GM12878 (cell line): ENCODE results near the gene ANKFY1. TPM values are rescaled to one million over a fixed set of nuclear protein-coding genes. Genes with fewer than 3 reads are reported as not detected.
A peak's percentile ranks its signal among the peaks of the same experiment; 100 is the strongest.

ENCODE experiments used
- BACH1 ChIP-seq: fragments of 450-650 bp; IDR thresholded peaks from 2 replicates; pipeline ENCODE4 v1.6.1; 2017; ENCODE audit warnings: mild to moderate bottlenecking, borderline replicate concordance
- BCLAF1 ChIP-seq: fragments of 450-650 bp; IDR thresholded peaks from 2 replicates; pipeline ENCODE4 v1.6.1; 2017; ENCODE audit warnings: antibody characterized with exemption, mild to moderate bottlenecking, moderate library complexity
- BHLHE40 ChIP-seq, 2 experiments: fragments of 450-650 bp in 1 of 2; IDR thresholded peaks; 2 replicates each; pipeline ENCODE4 v1.6.1; 2011 to 2017; ENCODE audit warnings: low read depth in 2 of 2, borderline replicate concordance in 1 of 2, improper control_type of control experiment in 1 of 2, low read length in 1 of 2, mild to moderate bottlenecking in 1 of 2
- EZH2 ChIP-seq: IDR thresholded peaks from 2 replicates; pipeline ENCODE4 v1.6.1; 2012; ENCODE audit warnings: low read depth, mild to moderate bottlenecking, control low read depth, inconsistent platforms, low read length, borderline replicate concordance; ENCODE audit not compliant: control insufficient read depth
- HDGF ChIP-seq: fragments of 450-650 bp; IDR thresholded peaks from 2 replicates; pipeline ENCODE4 v1.6.1; 2016; ENCODE audit warnings: antibody characterized with exemption
- IRF5 ChIP-seq: fragments of 450-650 bp; IDR thresholded peaks from 2 replicates; pipeline ENCODE4 v1.6.1; 2017; ENCODE audit warnings: borderline replicate concordance
- JUNB ChIP-seq: IDR thresholded peaks from 2 replicates; pipeline ENCODE4 v1.6.1; 2016; ENCODE audit warnings: antibody characterized with exemption, mild to moderate bottlenecking
- MLLT1 ChIP-seq: fragments of 450-650 bp; IDR thresholded peaks from 2 replicates; pipeline ENCODE4 v1.6.1; 2016; ENCODE audit warnings: mild to moderate bottlenecking
- MTA3 ChIP-seq: IDR thresholded peaks from 2 replicates; pipeline ENCODE4 v1.6.1; 2012; ENCODE audit warnings: low read length, inconsistent platforms, borderline replicate concordance
- NR2C1 ChIP-seq: fragments of 450-650 bp; IDR thresholded peaks from 2 replicates; pipeline ENCODE4 v1.6.1; 2017; ENCODE audit warnings: antibody characterized with exemption, mild to moderate bottlenecking, moderate library complexity
- POU2F2 ChIP-seq: IDR thresholded peaks from 3 replicates; pipeline ENCODE4 v1.6.1; 2011; ENCODE audit warnings: low read depth, mild to moderate bottlenecking, low read length, borderline replicate concordance
- RB1 ChIP-seq: fragments of 450-650 bp; formaldehyde crosslinking; IDR thresholded peaks from 2 replicates; pipeline ENCODE4 v1.6.1; 2017; ENCODE audit warnings: mild to moderate bottlenecking, borderline replicate concordance
- SMARCA5 ChIP-seq: fragments of 450-650 bp; IDR thresholded peaks from 2 replicates; pipeline ENCODE4 v1.6.1; 2017; ENCODE audit warnings: mild to moderate bottlenecking
- SP1 ChIP-seq: IDR thresholded peaks from one replicate; pipeline ENCODE4 v1.6.1; 2011; ENCODE audit warnings: low read depth, low read length
- SREBF2 ChIP-seq: IDR thresholded peaks from 2 replicates; pipeline ENCODE4 v1.6.1; 2012; ENCODE audit warnings: mild to moderate bottlenecking, low read length
- USF2 ChIP-seq: IDR thresholded peaks from 2 replicates; pipeline ENCODE4 v1.6.1; 2011; ENCODE audit warnings: low read depth, low read length, improper control_type of control experiment, borderline replicate concordance
- ZBTB40 ChIP-seq: fragments of 450-650 bp; IDR thresholded peaks from 2 replicates; pipeline ENCODE4 v1.6.1; 2016; ENCODE audit warnings: mild to moderate bottlenecking, moderate library complexity, borderline replicate concordance
- ZNF622 ChIP-seq: fragments of 450-650 bp; IDR thresholded peaks from 2 replicates; pipeline ENCODE4 v1.6.1; 2017; ENCODE audit warnings: mild to moderate bottlenecking, inconsistent platforms
- polyA plus RNA-seq, 11 experiments: library from polyadenylated mRNA; depleted of rRNA in 4 of 11; unstranded in 6 of 11; stranded (reverse) in 5 of 11; fragments of >200 nt; fragmentation: Nextera tagmentation in 4 of 11; fragmentation: Illumina TruSeq in 1 of 11; extraction: Ambion mirVana in 4 of 11; extraction: Trizol in 1 of 11; gene quantifications; 1 replicate in 1 of 11; 2 replicates in 10 of 11; pipeline versions ENCODE4 v1.2.1 to v1.2.3, GENCODE V29; 2011 to 2016; ENCODE audit warnings: inconsistent platforms in 2 of 11, missing spikeins in 2 of 11, low read depth in 1 of 11
- total RNA-seq, 4 experiments: library from RNA; depleted of rRNA in 3 of 4; stranded (reverse); fragments of >200 nt in 3 of 4; fragmentation: Illumina TruSeq in 1 of 4; extraction: Trizol in 1 of 4; gene quantifications; 2 replicates each; pipeline versions ENCODE4 v1.2.1 to v1.2.3, GENCODE V29; 2013 to 2021

ANKFY1 gene
- total and polyA plus RNA-seq, 10 of the 15 experiments (the other 5 are each of a cell fraction or from before 2014, with no cell fraction given): 3.0 to 27.7 (median 16.4) TPM

GRCh38 chr17:4263282-4264215 lies at the start of gene ANKFY1 (continued):
- peak; percentile 61; the same call in 1 of the 2 replicates for TF ChIP-seq ZBTB40
- TF ChIP-seq BACH1: peak; percentile 76; the same call in 1 of the 2 replicates
- peak; percentile 95; the same call in 1 of the 2 replicates for TF ChIP-seq RB1
- peak in 1 of 2 experiments; percentile 78; a peak in 2 of 4 replicates for TF ChIP-seq BHLHE40 (IDR thresholded peaks at IDR 0.05; ENCODE audit: borderline replicate concordance in 1 of 2, low read depth in 2 of 2, low read length in 1 of 2)
- peak; percentile 36; the same call in 1 of the 3 replicates for TF ChIP-seq POU2F2
- TF ChIP-seq MTA3: no peak; the same call in 1 of the 2 replicates
- TF ChIP-seq MLLT1: no peak; the same call in 1 of the 2 replicates
- TF ChIP-seq SMARCA5: no peak
- no peak for TF ChIP-seq USF2
- no peak for TF ChIP-seq SREBF2
- no peak for TF ChIP-seq JUNB
- no peak for TF ChIP-seq NR2C1
- TF ChIP-seq HDGF: peak; percentile 59; the same call in 1 of the 2 replicates
- TF ChIP-seq IRF5: peak; percentile 96
- TF ChIP-seq SP1: no peak
- TF ChIP-seq BCLAF1: no peak
- no peak for TF ChIP-seq ZNF622
- TF ChIP-seq EZH2: no peak
